Neuronal stem cell (in vitro differentiated cells): ENCODE results near the gene KDM3A.

Experiments
- DNase-seq: peaks from one replicate; pipeline ENCODE4 v3.0.0-alpha.2; 2013; ENCODE audit warnings: low spot score
- H2AFZ ChIP-seq: one replicate; pipeline ENCODE4 v1.6.1; 2013; ENCODE audit warnings: mild to moderate bottlenecking, low read length, inconsistent platforms
- H2AK5ac ChIP-seq: 2 replicates; pipeline ENCODE4 v1.6.1; 2013; ENCODE audit warnings: low read depth, mild to moderate bottlenecking, inconsistent platforms, low read length, moderate library complexity, mixed read lengths
- H2BK120ac ChIP-seq: 2 replicates; pipeline ENCODE4 v1.6.1; 2013; ENCODE audit warnings: low read depth, mild to moderate bottlenecking, inconsistent platforms, low read length, moderate library complexity, mixed read lengths
- H2BK12ac ChIP-seq: one replicate; pipeline ENCODE4 v1.6.1; 2013; ENCODE audit warnings: low read length, inconsistent platforms
- H2BK15ac ChIP-seq: 2 replicates; pipeline ENCODE4 v1.6.1; 2013; ENCODE audit warnings: mild to moderate bottlenecking, low read length, inconsistent platforms, mixed read lengths
- H2BK5ac ChIP-seq: one replicate; pipeline ENCODE4 v1.6.1; 2013; ENCODE audit warnings: inconsistent platforms, mild to moderate bottlenecking, low read length, moderate library complexity
- H3K14ac ChIP-seq: one replicate; pipeline ENCODE4 v1.6.1; 2013; ENCODE audit warnings: low read length, inconsistent platforms
- H3K18ac ChIP-seq: 2 replicates; pipeline ENCODE4 v1.6.1; 2013; ENCODE audit warnings: low read length, inconsistent platforms
- H3K23ac ChIP-seq: 2 replicates; pipeline ENCODE4 v1.6.1; 2013; ENCODE audit warnings: low read depth, mild to moderate bottlenecking, mixed read lengths, low read length, inconsistent platforms; ENCODE audit not compliant: poor library complexity
- H3K27ac ChIP-seq: replicated peaks from 3 replicates; pipeline ENCODE4 v1.5.1; 2013; ENCODE audit warnings: low read length, inconsistent platforms
- H3K27me3 ChIP-seq, 3 experiments: 2 replicates each; pipeline ENCODE4 v1.6.1; 2013; ENCODE audit warnings: low read length in 3 of 3, mild to moderate bottlenecking in 2 of 3, inconsistent platforms in 1 of 3, low read depth in 1 of 3, mixed read lengths in 1 of 3, moderate library complexity in 1 of 3; ENCODE audit not compliant: control insufficient read depth in 3 of 3, insufficient read depth in 3 of 3
- H3K36me3 ChIP-seq, 2 donors: replicated peaks in 1 of 2; 2 replicates each; pipeline ENCODE4 v1.6.1; 2013; ENCODE audit warnings: low read length in 2 of 2; ENCODE audit not compliant: control insufficient read depth in 2 of 2, insufficient read depth in 2 of 2
- H3K4ac ChIP-seq: 2 replicates; pipeline ENCODE4 v1.6.1; 2013; ENCODE audit warnings: inconsistent platforms, mild to moderate bottlenecking, low read length, moderate library complexity
- H3K4me1 ChIP-seq, 2 donors: 1 replicate in 1 of 2; 2 replicates in 1 of 2; pipeline ENCODE4 v1.6.1; 2013; ENCODE audit warnings: low read length in 2 of 2, low read depth in 1 of 2; ENCODE audit not compliant: control insufficient read depth in 2 of 2, insufficient read depth in 1 of 2
- H3K4me2 ChIP-seq: one replicate; pipeline ENCODE4 v1.6.1; 2013; ENCODE audit warnings: mild to moderate bottlenecking, low read length, inconsistent platforms; ENCODE audit not compliant: insufficient read depth, poor library complexity, severe bottlenecking
- H3K4me3 ChIP-seq, 2 donors: 2 replicates each; pipeline ENCODE4 v1.5.1; 2013; ENCODE audit warnings: low read length in 2 of 2, mild to moderate bottlenecking in 2 of 2, inconsistent platforms in 1 of 2, moderate library complexity in 1 of 2
- H3K79me1 ChIP-seq: one replicate; pipeline ENCODE4 v1.6.1; 2013; ENCODE audit warnings: low read depth, mild to moderate bottlenecking, inconsistent platforms, low read length, moderate library complexity
- H3K9ac ChIP-seq: one replicate; pipeline ENCODE4 v1.6.1; 2013; ENCODE audit warnings: mild to moderate bottlenecking, low read depth, low read length, inconsistent platforms; ENCODE audit not compliant: poor library complexity
- H3K9me3 ChIP-seq, 2 donors: replicated peaks in 1 of 2; 2 replicates each; pipeline versions ENCODE3 to v1.6.1; 2013; ENCODE audit warnings: low read length in 2 of 2, mild to moderate bottlenecking in 2 of 2, inconsistent platforms in 1 of 2, low read depth in 1 of 2, mixed read lengths in 1 of 2, moderate library complexity in 1 of 2; ENCODE audit not compliant: control insufficient read depth in 2 of 2, insufficient read depth in 1 of 2
- H4K8ac ChIP-seq: one replicate; pipeline ENCODE4 v1.6.1; 2013; ENCODE audit warnings: low read depth, mild to moderate bottlenecking, inconsistent platforms, low read length, moderate library complexity
- H4K91ac ChIP-seq: one replicate; pipeline ENCODE4 v1.6.1; 2013; ENCODE audit warnings: low read length, low read depth, mild to moderate bottlenecking, inconsistent platforms; ENCODE audit not compliant: poor library complexity
- WGBS, 2 donors: extraction: QIAGEN DNeasy Blood & Tissue Kit; methylation state at CpG; one replicate each; pipeline ENCODE4 v1.1.7; 2013; ENCODE audit warnings: missing lambda C conversion rate in 2 of 2, mixed read lengths in 1 of 2; ENCODE audit not compliant: insufficient read length in 2 of 2, insufficient replicate concordance in 1 of 2; ENCODE audit errors: extremely low coverage in 2 of 2; 5-methylcytosine and 5-hydroxymethylcytosine counted together

Gene KDM3A

GRCh38 chr2:86455181-86455580, 14.0 kb downstream of the KDM3A start:
- no peak overlapping the region for H2BK5ac ChIP-seq
- no peak overlapping the region for H4K8ac ChIP-seq
- H3K4me1 ChIP-seq = no peaks in the 10 kb centered on the region
- H3K79me1 ChIP-seq = no peaks in the 10 kb centered on the region
- H3K23ac ChIP-seq = no peak overlapping the region
- H3K4me3 ChIP-seq = no peak overlapping the region
- H2BK15ac ChIP-seq = no peak overlapping the region
- no peak overlapping the region for H2BK12ac ChIP-seq
- no peak overlapping the region for H2AFZ ChIP-seq
- no CpG with 5 or more reads among the region's 5 CpGs for WGBS, 2 donors
- no peak overlapping the region for H3K18ac ChIP-seq
- no peak overlapping the region for H3K4ac ChIP-seq
- no peak overlapping the region for H3K27ac ChIP-seq
- H3K27me3 ChIP-seq = no peaks in the 10 kb centered on the region
- H3K9me3 ChIP-seq = peaks cover 0 to 4% of the 10 kb centered on the region in 2 donors
- no peak overlapping the region for H2BK120ac ChIP-seq
- no peak for DNase-seq
- H3K4me2 ChIP-seq = no peak overlapping the region
- no peak overlapping the region for H4K91ac ChIP-seq
- no peak overlapping the region for H3K9ac ChIP-seq
- no peak overlapping the region for H3K14ac ChIP-seq
- H3K36me3 ChIP-seq = peaks cover 18 to 100% of the 10 kb centered on the region in 2 donors
- no peak overlapping the region for H2AK5ac ChIP-seq

DNA sequence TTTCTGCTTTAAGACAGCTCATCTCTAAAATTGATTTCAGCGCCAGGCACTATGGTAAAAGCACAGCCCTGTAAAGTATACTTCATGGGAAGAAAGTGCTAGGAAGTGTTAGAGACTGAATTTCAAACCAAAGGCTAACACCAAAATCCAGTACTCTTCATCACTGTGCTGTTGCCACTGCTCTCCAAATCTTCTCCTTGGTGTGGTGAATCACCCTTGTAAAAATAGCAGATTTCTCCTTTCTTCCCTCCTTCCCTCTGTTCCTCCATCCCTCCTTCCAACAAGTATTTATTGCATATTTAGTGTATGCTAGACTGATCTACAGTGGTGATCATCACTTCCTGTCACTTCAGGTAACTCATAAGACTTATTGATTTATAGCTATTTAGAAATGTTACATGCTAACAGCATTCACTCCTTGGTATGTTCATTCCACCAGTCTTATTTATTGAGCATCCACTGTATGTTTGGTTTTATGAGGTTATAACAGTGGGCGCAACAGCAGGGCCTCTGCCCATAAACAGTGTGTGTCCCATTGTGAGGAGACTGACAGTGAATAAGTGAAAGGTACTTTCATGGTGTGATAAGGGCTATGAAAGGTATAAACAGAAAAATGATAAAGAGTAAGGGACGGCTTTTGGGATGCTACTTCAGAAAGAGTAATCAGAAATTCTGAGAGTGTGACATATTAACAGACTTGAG, 20.0 kb downstream of the KDM3A start:
- no peak overlapping the region for H3K4ac ChIP-seq
- no peak overlapping the region for H2AFZ ChIP-seq
- no peak overlapping the region for H2AK5ac ChIP-seq
- H3K79me1 ChIP-seq = no peaks in the 10 kb centered on the region
- no peak overlapping the region for H2BK12ac ChIP-seq
- H3K27me3 ChIP-seq = no peaks in the 10 kb centered on the region
- no peak overlapping the region for H4K8ac ChIP-seq
- no peak overlapping the region for H3K27ac ChIP-seq
- peaks cover 25 to 100% of the 10 kb centered on the region in 2 donors for H3K36me3 ChIP-seq
- H2BK120ac ChIP-seq = no peak overlapping the region
- H2BK5ac ChIP-seq = no peak overlapping the region
- DNase-seq = no peak
- H3K4me3 ChIP-seq = no peak overlapping the region
- H3K4me2 ChIP-seq = no peak overlapping the region
- H3K9ac ChIP-seq = no peak overlapping the region
- H2BK15ac ChIP-seq = no peak overlapping the region
- no peaks in the 10 kb centered on the region for H3K4me1 ChIP-seq
- no CpG with 5 or more reads among the region's 3 CpGs for WGBS, 2 donors
- H4K91ac ChIP-seq = no peak overlapping the region
- no peaks in the 10 kb centered on the region for H3K9me3 ChIP-seq
- H3K14ac ChIP-seq = no peak overlapping the region
- no peak overlapping the region for H3K18ac ChIP-seq
- H3K23ac ChIP-seq = no peak overlapping the region

GRCh38 chr2:86464652-86465051, 23.5 kb downstream of the KDM3A start:
- peaks cover 20 to 100% of the 10 kb centered on the region in 2 donors for H3K36me3 ChIP-seq
- no peak overlapping the region for H2BK12ac ChIP-seq
- H3K4me3 ChIP-seq = no peak overlapping the region
- no peak overlapping the region for H3K27ac ChIP-seq
- WGBS, 2 donors = no CpG with 5 or more reads among the region's 3 CpGs
- H2BK120ac ChIP-seq = no peak overlapping the region
- H4K8ac ChIP-seq = no peak overlapping the region
- H3K9ac ChIP-seq = no peak overlapping the region
- H3K4me1 ChIP-seq = no peaks in the 10 kb centered on the region
- no peak overlapping the region for H3K4ac ChIP-seq
- no peak overlapping the region for H2AK5ac ChIP-seq
- H3K14ac ChIP-seq = no peak overlapping the region
- no peak overlapping the region for H3K18ac ChIP-seq
- H4K91ac ChIP-seq = no peak overlapping the region
- no peaks in the 10 kb centered on the region for H3K27me3 ChIP-seq
- no peak overlapping the region for H2BK15ac ChIP-seq
- no peak overlapping the region for H3K4me2 ChIP-seq
- no peak overlapping the region for H2AFZ ChIP-seq
- no peaks in the 10 kb centered on the region for H3K79me1 ChIP-seq
- no peak overlapping the region for H2BK5ac ChIP-seq
- H3K23ac ChIP-seq = no peak overlapping the region
- no peaks in the 10 kb centered on the region for H3K9me3 ChIP-seq
- DNase-seq = no peak

DNA sequence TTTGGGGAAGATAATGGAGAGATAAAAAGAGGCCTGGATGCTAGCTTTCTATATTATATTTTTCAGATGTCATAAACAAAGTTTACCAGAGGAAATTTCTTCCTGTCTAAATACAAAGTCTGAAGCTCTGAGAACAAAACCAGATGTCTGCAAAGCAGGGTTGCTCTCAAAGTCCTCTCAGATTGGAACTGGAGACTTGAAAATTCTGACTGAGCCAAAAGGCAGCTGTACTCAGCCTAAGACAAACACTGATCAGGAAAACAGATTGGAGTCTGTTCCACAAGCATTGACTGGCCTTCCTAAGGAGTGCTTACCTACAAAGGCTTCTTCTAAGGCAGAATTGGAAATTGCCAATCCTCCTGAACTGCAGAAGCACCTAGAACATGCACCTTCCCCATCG, 25.1 kb downstream of the KDM3A start:
- Histone ChIP-seq H2BK120ac (no peak overlapping the region), H2BK15ac (no peak overlapping the region), H2BK5ac (no peak overlapping the region), H3K4me3 (no peak overlapping the region), H3K27ac (no peak overlapping the region), H3K4me1 (no peaks in the 10 kb centered on the region), H4K8ac (no peak overlapping the region), H2AFZ (no peak overlapping the region), H3K9me3 (no peaks in the 10 kb centered on the region), H3K14ac (no peak overlapping the region), H2BK12ac (no peak overlapping the region), H3K4ac (no peak overlapping the region), H3K4me2 (no peak overlapping the region), H4K91ac (no peak overlapping the region), H3K79me1 (peaks cover 2% of the 10 kb centered on the region), H3K36me3 (peaks cover 20 to 100% of the 10 kb centered on the region in 2 donors), H3K23ac (no peak overlapping the region), H3K27me3 (no peaks in the 10 kb centered on the region), H3K18ac (no peak overlapping the region), H2AK5ac (no peak overlapping the region), H3K9ac (no peak overlapping the region)
- no CpG with 5 or more reads among the region's 1 CpG for WGBS, 2 donors
- no peak for DNase-seq
